CD14-positive monocyte (primary cell): ENCODE data around the gene FRRS1L. TPM values are rescaled to one million over a fixed set of nuclear protein-coding genes. Genes with fewer than 3 reads are reported as not detected.

Experiments
- DNase-seq, 3 donors: peaks; one replicate each; pipeline ENCODE4 v3.0.0-alpha.2; 2011 to 2022
- H2AFZ ChIP-seq: 2 replicates; pipeline ENCODE4 v1.6.0; 2012; ENCODE audit warnings: mild to moderate bottlenecking, low read depth, low read length, inconsistent platforms; ENCODE audit not compliant: insufficient read depth, poor library complexity, severe bottlenecking
- H3K27ac ChIP-seq, 2 donors: 1 replicate in 1 of 2; 2 replicates in 1 of 2; pipeline ENCODE4 v1.5.1; 2012 to 2013; ENCODE audit warnings: low read length in 2 of 2, control low read depth in 1 of 2, inconsistent platforms in 1 of 2, low read depth in 1 of 2, mild to moderate bottlenecking in 1 of 2
- H3K27me3 ChIP-seq, 2 donors: one replicate each; pipeline versions ENCODE4 v1.6.0 to v1.6.1; 2011 to 2013; ENCODE audit warnings: low read length in 2 of 2; ENCODE audit not compliant: control insufficient read depth in 2 of 2, insufficient read depth in 2 of 2
- H3K36me3 ChIP-seq, 2 donors: replicated peaks in 1 of 2; 1 replicate in 1 of 2; 2 replicates in 1 of 2; pipeline versions ENCODE4 v1.5.1 to v1.6.1; 2012 to 2013; ENCODE audit warnings: low read length in 2 of 2, control low read depth in 1 of 2, inconsistent platforms in 1 of 2, mild to moderate bottlenecking in 1 of 2; ENCODE audit not compliant: insufficient read depth in 2 of 2, control insufficient read depth in 1 of 2
- H3K4me1 ChIP-seq, 2 donors: 1 replicate in 1 of 2; 2 replicates in 1 of 2; pipeline versions ENCODE4 v1.5.1 to v1.6.1; 2012 to 2013; ENCODE audit warnings: low read length in 2 of 2, control low read depth in 1 of 2, inconsistent platforms in 1 of 2, mild to moderate bottlenecking in 1 of 2, moderate library complexity in 1 of 2; ENCODE audit not compliant: insufficient read depth in 2 of 2, control insufficient read depth in 1 of 2
- H3K4me2 ChIP-seq: replicated peaks from 2 replicates; pipeline ENCODE3; 2012; ENCODE audit warnings: low read length, moderate library complexity, mild to moderate bottlenecking; ENCODE audit not compliant: poor library complexity, severe bottlenecking; ENCODE audit errors: extremely low read depth
- H3K4me3 ChIP-seq, 3 experiments: fragments of 200-600 bp in 1 of 3; sonication (generic) in 1 of 3; replicated peaks in 1 of 3; 1 replicate in 2 of 3; 2 replicates in 1 of 3; pipeline ENCODE4 v1.5.1; 2011 to 2013; ENCODE audit warnings: low read length in 3 of 3, mild to moderate bottlenecking in 3 of 3, control low read depth in 2 of 3, low read depth in 2 of 3, inconsistent platforms in 1 of 3, moderate library complexity in 1 of 3
- H3K79me2 ChIP-seq: 2 replicates; pipeline ENCODE4 v1.6.0; 2012; ENCODE audit warnings: mild to moderate bottlenecking, control low read depth, inconsistent platforms, low read length, moderate library complexity; ENCODE audit not compliant: insufficient read depth
- H3K9ac ChIP-seq: 2 replicates; pipeline ENCODE4 v1.6.0; 2017; ENCODE audit warnings: low read length, mild to moderate bottlenecking; ENCODE audit not compliant: insufficient read depth, poor library complexity, severe bottlenecking
- H3K9me3 ChIP-seq, 2 donors: replicated peaks in 1 of 2; 1 replicate in 1 of 2; 2 replicates in 1 of 2; pipeline versions ENCODE4 v1.5.1 to v1.6.1; 2012 to 2013; ENCODE audit warnings: low read length in 2 of 2, control low read depth in 1 of 2; ENCODE audit not compliant: control insufficient read depth in 1 of 2, insufficient read depth in 1 of 2
- H4K20me1 ChIP-seq: 2 replicates; pipeline ENCODE4 v1.6.0; 2012; ENCODE audit warnings: mild to moderate bottlenecking, low read length, control low read depth, moderate library complexity; ENCODE audit not compliant: insufficient read depth
- H3K27ac Mint-ChIP-seq, 7 donors: one replicate each; pipeline ENCODE4 v1.8.0; 2020; ENCODE audit warnings: mild to moderate bottlenecking in 7 of 7, mixed read lengths in 7 of 7, moderate library complexity in 6 of 7, inconsistent platforms in 2 of 7
- H3K27me3 Mint-ChIP-seq, 3 donors: one replicate each; pipeline ENCODE4 v1.8.0; 2021 to 2022; ENCODE audit warnings: low read depth in 3 of 3, mild to moderate bottlenecking in 3 of 3, mixed read lengths in 3 of 3, moderate library complexity in 3 of 3, inconsistent platforms in 1 of 3
- H3K36me3 Mint-ChIP-seq, 2 donors: one replicate each; pipeline ENCODE4 v1.8.0; 2020; ENCODE audit warnings: mixed read lengths in 2 of 2, inconsistent platforms in 1 of 2, mild to moderate bottlenecking in 1 of 2
- H3K4me1 Mint-ChIP-seq: one replicate; pipeline ENCODE4 v1.8.0; 2020; ENCODE audit warnings: mild to moderate bottlenecking, mixed read lengths
- H3K4me3 Mint-ChIP-seq, 2 donors: one replicate each; pipeline ENCODE4 v1.8.0; 2020; ENCODE audit warnings: mild to moderate bottlenecking in 2 of 2, mixed read lengths in 2 of 2, moderate library complexity in 1 of 2
- H3K9me3 Mint-ChIP-seq, 7 donors: one replicate each; pipeline ENCODE4 v1.8.0; 2020 to 2022; ENCODE audit warnings: mixed read lengths in 7 of 7, mild to moderate bottlenecking in 6 of 7, moderate library complexity in 6 of 7, inconsistent platforms in 2 of 7
- WGBS: methylation state at CpG from one replicate; pipeline ENCODE4 v1.1.5; 2013; ENCODE audit warnings: missing lambda C conversion rate; ENCODE audit not compliant: insufficient coverage; 5-methylcytosine and 5-hydroxymethylcytosine counted together
- intact Hi-C, 2 donors: fragments of 100-400 bp; cut with micrococcal nuclease; formaldehyde crosslinking; loops; one replicate each; pipeline versions ENCODE4 v1.15.0 to v1.15.1; 2023
- polyA plus RNA-seq, 3 donors: library from polyadenylated mRNA; depleted of rRNA in 1 of 3; unstranded in 2 of 3; stranded (reverse) in 1 of 3; fragments of 300-500 nt in 2 of 3; fragments of >200 nt in 1 of 3; fragmentation: Illumina TruSeq in 2 of 3; gene quantifications; 1 replicate in 2 of 3; 2 replicates in 1 of 3; pipeline ENCODE4 v1.2.3, GENCODE V29; 2012 to 2021
- TF ChIP-seq, protein P1 (sequence below): fragments of 200-600 bp; IDR thresholded peaks from one replicate; pipeline ENCODE4 v1.8.0; 2022; ENCODE audit warnings: antibody characterized with exemption, mild to moderate bottlenecking

The FRRS1L gene
- polyA plus RNA-seq, 3 donors, result not detected

DNA sequence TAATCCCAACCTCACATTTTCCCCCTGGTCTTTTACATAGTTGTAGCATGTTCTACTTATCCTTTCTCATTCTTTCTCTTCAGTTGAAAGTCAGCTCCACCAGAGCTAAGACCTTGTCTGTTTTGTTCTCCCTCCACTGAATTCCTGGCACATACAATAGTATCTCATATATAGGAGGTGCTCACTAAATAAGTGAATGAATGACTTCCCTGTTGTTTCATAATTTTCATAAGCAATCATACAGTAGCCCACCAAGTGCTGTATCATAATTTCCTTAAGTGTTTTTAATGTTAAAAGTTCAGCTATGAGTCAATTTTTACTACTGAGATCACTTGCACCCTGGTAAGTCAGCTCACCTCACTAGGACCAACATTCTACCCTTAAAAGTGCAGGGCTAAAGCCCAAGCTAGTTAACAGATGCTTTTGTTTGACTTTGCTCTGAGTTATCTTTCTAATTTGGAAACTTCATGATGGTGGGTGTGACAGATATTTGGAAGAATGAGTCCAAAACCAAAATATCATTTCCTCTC is 74.9 kb downstream of the FRRS1L start:
- TF ChIP-seq, protein P1, sequence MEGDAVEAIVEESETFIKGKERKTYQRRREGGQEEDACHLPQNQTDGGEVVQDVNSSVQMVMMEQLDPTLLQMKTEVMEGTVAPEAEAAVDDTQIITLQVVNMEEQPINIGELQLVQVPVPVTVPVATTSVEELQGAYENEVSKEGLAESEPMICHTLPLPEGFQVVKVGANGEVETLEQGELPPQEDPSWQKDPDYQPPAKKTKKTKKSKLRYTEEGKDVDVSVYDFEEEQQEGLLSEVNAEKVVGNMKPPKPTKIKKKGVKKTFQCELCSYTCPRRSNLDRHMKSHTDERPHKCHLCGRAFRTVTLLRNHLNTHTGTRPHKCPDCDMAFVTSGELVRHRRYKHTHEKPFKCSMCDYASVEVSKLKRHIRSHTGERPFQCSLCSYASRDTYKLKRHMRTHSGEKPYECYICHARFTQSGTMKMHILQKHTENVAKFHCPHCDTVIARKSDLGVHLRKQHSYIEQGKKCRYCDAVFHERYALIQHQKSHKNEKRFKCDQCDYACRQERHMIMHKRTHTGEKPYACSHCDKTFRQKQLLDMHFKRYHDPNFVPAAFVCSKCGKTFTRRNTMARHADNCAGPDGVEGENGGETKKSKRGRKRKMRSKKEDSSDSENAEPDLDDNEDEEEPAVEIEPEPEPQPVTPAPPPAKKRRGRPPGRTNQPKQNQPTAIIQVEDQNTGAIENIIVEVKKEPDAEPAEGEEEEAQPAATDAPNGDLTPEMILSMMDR, result no peak
- no peak overlapping the region for H3K9ac ChIP-seq
- Mint-ChIP-seq H3K4me1 (no peaks in the 10 kb centered on the region), H3K4me3 (no peak overlapping the region), H3K27me3 (no peaks in the 10 kb centered on the region), H3K36me3 (peaks cover 67 to 85% of the 10 kb centered on the region in 2 donors), H3K27ac (no peak overlapping the region), H3K9me3 (no peaks in the 10 kb centered on the region)
- peaks cover 22% of the 10 kb centered on the region for H4K20me1 ChIP-seq
- peaks cover 41 to 91% of the 10 kb centered on the region in 2 donors for H3K36me3 ChIP-seq
- H3K9me3 ChIP-seq, result no peaks in the 10 kb centered on the region
- intact Hi-C loops, result no loop called here
- H3K79me2 ChIP-seq, result peaks cover 26% of the 10 kb centered on the region
- no peaks in the 10 kb centered on the region for H3K27me3 ChIP-seq
- no peak for DNase-seq
- H3K4me1 ChIP-seq, result no peaks in the 10 kb centered on the region
- no peak overlapping the region for H3K4me2 ChIP-seq
- H2AFZ ChIP-seq, result no peak overlapping the region
- H3K27ac ChIP-seq, result no peak overlapping the region
- no peak overlapping the region for H3K4me3 ChIP-seq

DNA sequence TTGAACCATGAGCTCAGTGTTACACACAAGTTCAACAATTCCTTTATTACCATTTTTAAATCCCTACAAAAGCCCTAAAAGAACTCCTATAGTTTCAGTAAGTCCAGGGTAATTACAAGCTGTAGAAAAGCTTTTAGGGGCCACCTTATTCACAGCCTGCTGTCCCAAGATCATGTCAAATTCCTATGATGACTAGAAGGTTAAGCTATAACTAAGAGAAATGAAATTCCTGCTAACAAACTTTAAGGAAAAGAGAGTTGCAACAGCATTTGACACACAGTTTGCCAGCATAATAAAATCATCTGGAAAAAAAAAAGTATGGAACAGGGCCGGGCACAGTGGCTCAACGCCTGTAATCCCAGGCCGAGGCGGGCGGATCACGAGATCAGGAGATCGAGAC is 78.8 kb downstream of the FRRS1L start:
- H3K36me3 ChIP-seq, result peaks cover 35 to 81% of the 10 kb centered on the region in 2 donors
- H3K4me1 ChIP-seq, result peaks cover 5 to 6% of the 10 kb centered on the region in 2 donors
- no peak overlapping the region for H3K4me2 ChIP-seq
- Mint-ChIP-seq H3K4me3 (no peak overlapping the region), H3K27ac (peak overlapping the region in 1 of 7 donors; percentile 13), H3K36me3 (peaks cover 60 to 84% of the 10 kb centered on the region in 2 donors), H3K9me3 (no peaks in the 10 kb centered on the region), H3K4me1 (peaks cover 4% of the 10 kb centered on the region), H3K27me3 (no peaks in the 10 kb centered on the region)
- DNase-seq, result no peak
- H3K27ac ChIP-seq, result peak overlapping the region in 1 of 2 donors; percentile 6
- H2AFZ ChIP-seq, result no peak overlapping the region
- TF ChIP-seq, protein P1, result no peak
- no peak overlapping the region for H3K4me3 ChIP-seq
- no peaks in the 10 kb centered on the region for H3K27me3 ChIP-seq
- 100% methylated on average over 2 of the region's 7 CpGs for WGBS
- H3K9me3 ChIP-seq, result no peaks in the 10 kb centered on the region
- no peak overlapping the region for H3K9ac ChIP-seq
- H4K20me1 ChIP-seq, result peaks cover 9% of the 10 kb centered on the region
- H3K79me2 ChIP-seq, result no peaks in the 10 kb centered on the region
- intact Hi-C loops, result no loop called here
